Bronchial epithelial cell (primary cell): ENCODE data around the gene ACTR2. TPM values are rescaled to one million over a fixed set of nuclear protein-coding genes. Genes with fewer than 3 reads are reported as not detected.
A peak's percentile ranks its signal among the peaks of the same experiment; 100 is the strongest.

Source experiments
- DNase-seq: peaks from one replicate; pipeline ENCODE4 v3.0.0-alpha.2; 2010; ENCODE audit warnings: low read depth
- FAIRE-seq: peaks from 2 replicates; lab custom pipeline; 2011; peaks lifted over from hg19 to GRCh38; lab: Jason Lieb, UNC
- H3K27me3 ChIP-seq: 2 replicates; pipeline ENCODE4 v1.5.1; 2011; ENCODE audit warnings: low read length; ENCODE audit not compliant: control insufficient read depth, insufficient read depth
- H3K36me3 ChIP-seq: 2 replicates; pipeline ENCODE4 v1.5.1; 2011; ENCODE audit warnings: low read length; ENCODE audit not compliant: control insufficient read depth, insufficient read depth
- H3K4me3 ChIP-seq: 2 replicates; pipeline ENCODE4 v1.5.1; 2011; ENCODE audit warnings: mild to moderate bottlenecking, low read depth, low read length, control low read depth
- total RNA-seq: library from RNA; depleted of rRNA; stranded (reverse); fragments of >200 nt; gene quantifications from 2 replicates; pipeline ENCODE4 v1.2.1, GENCODE V29; 2014
- TF ChIP-seq, protein P1 (sequence below): IDR thresholded peaks from 2 replicates; pipeline ENCODE4 v1.5.1; 2011; ENCODE audit warnings: mild to moderate bottlenecking, moderate library complexity, low read length, control low read depth, inconsistent platforms; ENCODE audit not compliant: insufficient read depth, severe bottlenecking

Gene ACTR2
- total RNA-seq, 1 donor from 2014 or later = 73.7 TPM

GRCh38 chr2:65265671-65266045 lies 38.0 kb downstream of the ACTR2 start:
- Histone ChIP-seq H3K27me3 (no peaks in the 10 kb centered on the region), H3K4me3 (no peak overlapping the region), H3K36me3 (peaks cover 7% of the 10 kb centered on the region)
- DNase-seq = no peak
- TF ChIP-seq, protein P1, sequence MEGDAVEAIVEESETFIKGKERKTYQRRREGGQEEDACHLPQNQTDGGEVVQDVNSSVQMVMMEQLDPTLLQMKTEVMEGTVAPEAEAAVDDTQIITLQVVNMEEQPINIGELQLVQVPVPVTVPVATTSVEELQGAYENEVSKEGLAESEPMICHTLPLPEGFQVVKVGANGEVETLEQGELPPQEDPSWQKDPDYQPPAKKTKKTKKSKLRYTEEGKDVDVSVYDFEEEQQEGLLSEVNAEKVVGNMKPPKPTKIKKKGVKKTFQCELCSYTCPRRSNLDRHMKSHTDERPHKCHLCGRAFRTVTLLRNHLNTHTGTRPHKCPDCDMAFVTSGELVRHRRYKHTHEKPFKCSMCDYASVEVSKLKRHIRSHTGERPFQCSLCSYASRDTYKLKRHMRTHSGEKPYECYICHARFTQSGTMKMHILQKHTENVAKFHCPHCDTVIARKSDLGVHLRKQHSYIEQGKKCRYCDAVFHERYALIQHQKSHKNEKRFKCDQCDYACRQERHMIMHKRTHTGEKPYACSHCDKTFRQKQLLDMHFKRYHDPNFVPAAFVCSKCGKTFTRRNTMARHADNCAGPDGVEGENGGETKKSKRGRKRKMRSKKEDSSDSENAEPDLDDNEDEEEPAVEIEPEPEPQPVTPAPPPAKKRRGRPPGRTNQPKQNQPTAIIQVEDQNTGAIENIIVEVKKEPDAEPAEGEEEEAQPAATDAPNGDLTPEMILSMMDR = no peak
- FAIRE-seq = no peak

DNA sequence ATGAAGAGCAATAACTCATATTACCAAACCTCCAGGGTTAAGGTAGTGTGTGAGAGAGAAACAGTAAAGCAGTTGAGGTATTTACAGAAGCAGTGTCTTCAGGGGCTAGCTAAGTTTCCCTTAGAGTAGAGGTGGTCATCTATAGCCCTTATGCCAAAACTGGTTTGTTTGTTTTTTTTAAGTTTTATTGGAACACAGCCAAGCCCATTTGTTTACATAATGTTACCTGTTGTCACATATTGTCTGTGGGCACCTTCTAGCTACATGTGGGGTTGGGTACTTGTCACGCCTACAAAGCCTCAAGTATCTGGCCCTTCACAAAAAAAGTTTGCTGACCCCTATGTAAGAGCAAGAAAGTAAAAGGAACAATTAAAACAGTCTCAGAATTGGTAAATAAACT lies 39.4 kb downstream of the ACTR2 start:
- no peak for DNase-seq
- no peaks in the 10 kb centered on the region for H3K27me3 ChIP-seq
- TF ChIP-seq, protein P1 = no peak
- peaks cover 8% of the 10 kb centered on the region for H3K36me3 ChIP-seq
- peak; percentile 7 for FAIRE-seq
- H3K4me3 ChIP-seq = no peak overlapping the region

DNA sequence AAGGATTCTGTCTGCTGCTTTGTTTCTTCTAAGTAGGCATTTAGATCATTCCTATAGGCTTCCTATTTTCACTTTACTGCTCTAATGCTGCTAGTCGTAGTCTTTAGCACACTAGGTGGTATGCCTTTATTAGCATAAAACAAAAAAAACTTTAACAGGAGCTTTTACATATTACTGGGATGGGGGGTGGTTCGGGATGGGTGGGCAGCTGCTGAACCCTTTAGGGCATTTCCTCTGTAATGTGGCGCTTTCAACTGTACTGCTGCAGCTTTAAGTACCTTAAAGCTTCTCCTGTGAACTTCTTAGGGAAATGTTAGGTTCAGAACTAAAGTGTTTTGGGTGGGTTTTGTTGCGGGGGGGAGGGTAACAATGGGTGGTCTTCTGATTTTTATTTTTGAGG lies 41.3 kb downstream of the ACTR2 start:
- Histone ChIP-seq H3K27me3 (no peaks in the 10 kb centered on the region), H3K36me3 (peaks cover 9% of the 10 kb centered on the region), H3K4me3 (no peak overlapping the region)
- no peak for FAIRE-seq
- TF ChIP-seq, protein P1 = no peak
- DNase-seq = no peak

DNA sequence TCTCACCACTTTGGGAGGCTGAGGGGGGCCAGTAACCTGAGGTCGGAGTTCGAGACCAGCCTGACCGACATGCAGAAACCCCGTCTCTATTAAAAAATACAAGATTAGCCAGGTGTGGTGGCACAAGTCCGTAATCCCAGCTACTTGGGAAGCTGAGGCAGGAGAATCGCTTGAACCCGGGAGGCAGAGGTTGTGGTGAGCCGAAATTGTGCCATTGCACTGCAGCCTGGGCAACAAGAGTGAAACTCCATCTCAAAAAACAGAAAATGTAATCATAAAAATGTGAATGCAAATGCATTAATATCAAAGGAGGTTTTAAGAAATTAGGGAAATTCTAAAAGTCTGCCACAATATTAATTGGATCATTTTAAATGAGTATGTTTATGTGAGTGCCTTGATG lies 45.7 kb downstream of the ACTR2 start:
- peaks cover 4% of the 10 kb centered on the region for H3K36me3 ChIP-seq
- H3K27me3 ChIP-seq = no peaks in the 10 kb centered on the region
- FAIRE-seq = no peak
- H3K4me3 ChIP-seq = no peak overlapping the region
- DNase-seq = no peak
- TF ChIP-seq, protein P1 = no peak

GRCh38 chr2:65275141-65275915 lies 47.7 kb downstream of the ACTR2 start:
- DNase-seq (no peak), FAIRE-seq (no peak)
- Histone ChIP-seq H3K4me3 (no peak overlapping the region), H3K27me3 (no peaks in the 10 kb centered on the region), H3K36me3 (peaks cover 2% of the 10 kb centered on the region)
- TF ChIP-seq, protein P1 = no peak

DNA sequence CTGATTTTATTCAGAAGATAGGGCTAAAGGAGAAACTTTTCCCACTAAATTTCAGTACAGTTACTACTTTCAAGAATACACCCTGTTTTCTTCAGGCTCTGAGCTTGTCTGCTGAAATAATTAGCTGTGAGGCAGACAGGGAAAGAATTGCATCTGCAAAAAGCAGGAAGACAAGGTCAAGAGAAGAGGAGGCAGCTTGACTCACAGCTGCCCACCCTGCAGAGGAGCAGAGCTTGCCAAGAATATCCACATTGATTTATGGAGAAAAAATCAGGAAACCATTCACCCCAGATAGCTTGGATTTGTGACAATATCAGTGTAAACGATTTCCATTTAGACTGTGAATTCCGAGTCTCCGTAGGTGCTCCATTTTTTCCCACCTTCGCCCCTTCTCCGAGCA lies 49.0 kb downstream of the ACTR2 start:
- no peak overlapping the region for H3K4me3 ChIP-seq
- H3K27me3 ChIP-seq = no peaks in the 10 kb centered on the region
- DNase-seq (no peak), FAIRE-seq (no peak)
- TF ChIP-seq, protein P1 = no peak
- H3K36me3 ChIP-seq = peaks cover 2% of the 10 kb centered on the region
